H1 (cell line): ENCODE results near the gene CELF1.

ENCODE experiments used
- CEBPB ChIP-seq: IDR thresholded peaks from 2 replicates; pipeline ENCODE4 v1.6.1; 2012; ENCODE audit warnings: low read depth, low read length
- CREB1 ChIP-seq: IDR thresholded peaks from 2 replicates; pipeline ENCODE4 v1.6.1; 2012; ENCODE audit warnings: inconsistent platforms
- E2F6 ChIP-seq: IDR thresholded peaks from 2 replicates; pipeline ENCODE4 v1.6.1; 2012; ENCODE audit warnings: inconsistent platforms
- EZH2 ChIP-seq: fragments of 200-600 bp; sonication (generic); IDR thresholded peaks from 2 replicates; pipeline ENCODE4 v1.7.1; 2012; ENCODE audit warnings: low read depth, mild to moderate bottlenecking, moderate library complexity, low read length, inconsistent platforms; ENCODE audit not compliant: severe bottlenecking
- GTF2F1 ChIP-seq: IDR thresholded peaks from 2 replicates; pipeline ENCODE4 v1.6.1; 2012; ENCODE audit warnings: low read depth, low read length, improper control_type of control experiment, borderline replicate concordance
- JUND ChIP-seq: IDR thresholded peaks from 2 replicates; pipeline ENCODE4 v1.6.1; 2011; ENCODE audit warnings: mild to moderate bottlenecking, improper control_type of control experiment, low read length
- MAX ChIP-seq: IDR thresholded peaks from 2 replicates; pipeline ENCODE4 v1.6.1; 2012; ENCODE audit warnings: inconsistent platforms
- NRF1 ChIP-seq: IDR thresholded peaks from 2 replicates; pipeline ENCODE4 v1.6.1; 2011; ENCODE audit warnings: mild to moderate bottlenecking, low read depth, low read length, improper control_type of control experiment
- PHF8 ChIP-seq: fragments of 200-600 bp; sonication (generic); conservative IDR thresholded peaks from 2 replicates; pipeline ENCODE4 v1.7.1; 2012; ENCODE audit warnings: low read depth, mild to moderate bottlenecking, inconsistent platforms, low read length, moderate library complexity
- POLR2A ChIP-seq, 2 experiments: IDR thresholded peaks; 1 replicate in 1 of 2; 2 replicates in 1 of 2; pipeline ENCODE4 v1.6.1; 2011; ENCODE audit warnings: low read depth in 2 of 2, low read length in 2 of 2, mild to moderate bottlenecking in 2 of 2; ENCODE audit errors: control extremely low read depth in 1 of 2
- TEAD4 ChIP-seq: IDR thresholded peaks from 2 replicates; pipeline ENCODE4 v1.6.1; 2012; ENCODE audit warnings: low read depth, low read length, inconsistent platforms, mixed read lengths
- USF2 ChIP-seq: IDR thresholded peaks from 2 replicates; pipeline ENCODE4 v1.6.1; 2011; ENCODE audit warnings: low read length, improper control_type of control experiment
- TF ChIP-seq, protein P1 (sequence below), 3 experiments: IDR thresholded peaks; 1 replicate in 2 of 3; 2 replicates in 1 of 3; pipeline versions ENCODE4 v1.5.1 to v1.6.1; 2011; ENCODE audit warnings: low read length in 3 of 3, mild to moderate bottlenecking in 3 of 3, inconsistent platforms in 2 of 3, low read depth in 1 of 3, moderate library complexity in 1 of 3; ENCODE audit not compliant: insufficient read depth in 1 of 3; ENCODE audit errors: control extremely low read depth in 1 of 3

- TF ChIP-seq, protein P1, sequence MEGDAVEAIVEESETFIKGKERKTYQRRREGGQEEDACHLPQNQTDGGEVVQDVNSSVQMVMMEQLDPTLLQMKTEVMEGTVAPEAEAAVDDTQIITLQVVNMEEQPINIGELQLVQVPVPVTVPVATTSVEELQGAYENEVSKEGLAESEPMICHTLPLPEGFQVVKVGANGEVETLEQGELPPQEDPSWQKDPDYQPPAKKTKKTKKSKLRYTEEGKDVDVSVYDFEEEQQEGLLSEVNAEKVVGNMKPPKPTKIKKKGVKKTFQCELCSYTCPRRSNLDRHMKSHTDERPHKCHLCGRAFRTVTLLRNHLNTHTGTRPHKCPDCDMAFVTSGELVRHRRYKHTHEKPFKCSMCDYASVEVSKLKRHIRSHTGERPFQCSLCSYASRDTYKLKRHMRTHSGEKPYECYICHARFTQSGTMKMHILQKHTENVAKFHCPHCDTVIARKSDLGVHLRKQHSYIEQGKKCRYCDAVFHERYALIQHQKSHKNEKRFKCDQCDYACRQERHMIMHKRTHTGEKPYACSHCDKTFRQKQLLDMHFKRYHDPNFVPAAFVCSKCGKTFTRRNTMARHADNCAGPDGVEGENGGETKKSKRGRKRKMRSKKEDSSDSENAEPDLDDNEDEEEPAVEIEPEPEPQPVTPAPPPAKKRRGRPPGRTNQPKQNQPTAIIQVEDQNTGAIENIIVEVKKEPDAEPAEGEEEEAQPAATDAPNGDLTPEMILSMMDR (IDR thresholded peaks at IDR 0.05; ENCODE audit: control extremely low read depth in 1 of 3, insufficient read depth in 1 of 3, low read depth in 1 of 3, low read length in 3 of 3) = no peak
- TF ChIP-seq CREB1 (no peak), NRF1 (no peak), POLR2A (IDR thresholded peaks at IDR 0.05; ENCODE audit: control extremely low read depth in 1 of 2, low read depth in 2 of 2, low read length in 2 of 2) (no peak), TEAD4 (no peak), EZH2 (no peak), JUND (no peak), MAX (no peak), E2F6 (no peak), CEBPB (no peak), PHF8 (no peak), USF2 (no peak), GTF2F1 (no peak)
Measured at GRCh38 chr11:47541070-47541469, 11.9 kb downstream of the CELF1 start.
